HG03103 (cell line): ENCODE results near the gene MYO18B.

Experiments
- ATAC-seq: cut with Tn5 transposase; IDR thresholded peaks from one replicate; pipeline ENCODE4 v1.9.1; 2021; ENCODE audit warnings: low read depth; ENCODE audit not compliant: unreplicated experiment

Gene MYO18B

DNA sequence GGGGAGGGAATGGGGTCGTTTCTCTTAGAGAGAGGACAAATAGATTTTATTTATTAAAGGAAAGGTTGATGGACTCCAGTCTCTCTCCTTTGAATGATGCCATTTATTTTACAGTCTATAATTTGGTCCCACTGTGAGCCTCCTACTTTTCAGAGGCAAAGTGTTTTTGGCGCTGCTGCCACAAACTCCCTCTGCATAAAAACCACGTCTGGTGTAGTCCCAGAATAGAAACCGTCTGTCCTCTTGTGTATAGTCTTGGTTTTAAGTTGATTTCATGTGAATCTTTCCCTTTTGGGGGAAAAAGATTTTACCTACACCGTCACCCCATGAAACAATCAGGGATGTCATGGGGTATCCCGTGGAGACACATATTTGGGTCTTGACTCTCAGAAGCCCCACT, 283.6 kb downstream of the MYO18B start:
- ATAC-seq: no peak

DNA sequence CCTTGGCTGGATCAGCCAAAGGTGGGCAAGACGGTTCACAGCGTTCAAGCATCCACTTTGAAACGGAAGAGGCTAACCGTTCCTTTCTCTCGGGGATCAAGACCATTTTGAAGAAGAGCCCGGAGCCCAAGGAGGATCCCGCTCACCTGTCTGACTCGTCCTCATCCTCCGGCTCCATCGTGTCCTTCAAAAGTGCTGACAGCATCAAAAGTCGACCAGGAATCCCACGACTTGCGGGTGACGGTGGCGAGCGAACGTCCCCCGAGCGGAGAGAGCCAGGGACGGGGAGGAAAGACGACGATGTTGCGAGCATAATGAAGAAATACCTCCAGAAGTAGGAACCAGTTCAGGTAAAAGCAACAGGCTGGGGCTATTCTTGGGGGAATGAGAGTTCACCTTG, 285.4 kb downstream of the MYO18B start:
- no peak for ATAC-seq

DNA sequence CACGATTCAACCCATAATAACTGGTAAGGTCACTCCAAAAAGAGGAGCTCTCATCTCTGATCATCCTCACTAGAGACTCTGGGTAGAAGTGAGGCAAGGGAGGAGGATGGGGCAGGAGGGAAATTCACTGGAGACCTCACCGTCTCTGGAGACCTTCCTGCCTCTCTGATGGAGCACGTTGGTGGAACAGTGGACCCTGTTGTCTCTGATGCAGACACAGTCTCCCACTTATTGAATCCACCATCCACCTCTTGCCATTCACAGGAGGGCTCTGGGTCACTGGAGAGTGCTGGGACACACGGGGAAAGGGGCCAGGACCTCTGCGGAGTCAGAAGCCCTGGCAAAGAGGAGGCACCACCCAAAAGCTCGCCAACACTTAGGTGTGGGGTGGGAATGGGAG, 289.7 kb downstream of the MYO18B start:
- ATAC-seq: no peak

DNA sequence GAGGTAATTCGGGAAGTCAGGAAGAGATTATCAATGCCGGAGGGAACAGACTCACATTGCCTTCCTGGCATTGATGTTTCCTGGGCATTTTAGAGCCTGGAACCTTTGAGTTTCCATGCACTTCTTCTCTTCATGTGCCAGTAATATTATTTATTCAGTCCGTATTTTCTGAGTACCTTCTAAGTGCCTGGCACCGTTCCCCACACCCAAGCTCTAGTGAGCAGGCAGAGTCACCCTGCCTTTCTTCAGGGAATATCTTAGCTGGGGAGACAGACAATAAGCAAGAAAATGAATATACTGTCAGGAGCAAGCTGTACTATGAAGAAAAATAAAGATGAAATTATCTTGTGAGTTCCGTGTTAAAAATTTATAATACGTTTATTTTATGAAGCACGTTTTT, 291.1 kb downstream of the MYO18B start:
- ATAC-seq: no peak

DNA sequence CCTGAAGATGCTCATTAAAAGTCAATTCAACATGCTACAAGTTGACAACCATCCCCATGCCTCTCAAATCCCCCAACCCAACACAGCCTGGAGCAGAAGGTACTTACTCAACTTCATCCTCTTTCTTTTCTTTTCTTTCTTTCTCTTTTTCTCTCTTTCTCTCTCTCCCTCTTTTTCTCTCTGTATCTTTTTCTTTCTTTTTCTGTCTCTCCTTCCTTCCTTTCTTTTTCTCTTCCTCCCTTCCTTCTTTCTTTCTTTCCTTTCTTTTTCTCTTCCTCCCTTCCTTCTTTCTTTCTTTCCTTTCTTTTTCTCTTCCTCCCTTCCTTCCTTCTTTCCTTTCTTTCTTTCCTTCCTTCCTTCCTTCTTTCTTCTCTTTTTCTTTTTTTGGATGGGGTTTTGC, 291.6 kb downstream of the MYO18B start:
- ATAC-seq: no peak

DNA sequence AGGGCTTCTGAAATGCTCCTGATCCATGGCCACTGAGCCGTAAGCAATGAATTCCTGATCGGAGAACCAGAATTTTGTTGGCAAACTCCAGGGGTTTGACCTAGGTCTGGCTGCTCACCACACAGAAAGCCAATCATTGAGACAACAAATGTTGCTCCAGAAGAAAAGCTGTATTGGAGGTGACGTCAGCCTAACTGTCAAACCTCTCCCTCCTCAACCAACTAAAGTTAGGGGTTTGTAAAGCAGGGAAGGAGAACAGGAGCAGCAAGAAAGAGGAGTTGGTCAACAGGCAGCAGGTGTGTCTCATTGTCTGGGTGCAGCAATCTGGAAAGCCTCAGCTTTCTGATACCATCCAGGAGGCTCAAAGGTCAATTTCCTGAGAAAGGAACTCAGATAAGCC, 293.5 kb downstream of the MYO18B start:
- no peak for ATAC-seq

DNA sequence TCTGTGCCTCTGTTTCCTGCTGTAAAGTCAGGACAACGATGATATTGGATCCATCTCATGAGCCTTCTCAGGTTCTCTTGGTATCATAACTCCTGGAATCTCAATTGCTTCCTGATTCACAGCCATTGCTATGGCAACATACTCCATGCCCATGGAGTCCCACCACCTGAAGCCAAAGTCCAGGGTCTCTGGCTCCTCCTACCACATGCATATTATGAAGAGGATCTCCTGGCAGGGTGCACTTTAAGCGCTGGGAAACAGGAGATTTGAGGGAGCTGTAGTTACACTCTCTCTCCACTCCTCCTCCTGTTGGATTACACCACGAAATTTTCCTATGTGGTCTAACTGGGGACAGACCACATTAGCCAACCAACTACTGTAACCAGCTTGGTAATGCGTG, 296.4 kb downstream of the MYO18B start:
- ATAC-seq: no peak

DNA sequence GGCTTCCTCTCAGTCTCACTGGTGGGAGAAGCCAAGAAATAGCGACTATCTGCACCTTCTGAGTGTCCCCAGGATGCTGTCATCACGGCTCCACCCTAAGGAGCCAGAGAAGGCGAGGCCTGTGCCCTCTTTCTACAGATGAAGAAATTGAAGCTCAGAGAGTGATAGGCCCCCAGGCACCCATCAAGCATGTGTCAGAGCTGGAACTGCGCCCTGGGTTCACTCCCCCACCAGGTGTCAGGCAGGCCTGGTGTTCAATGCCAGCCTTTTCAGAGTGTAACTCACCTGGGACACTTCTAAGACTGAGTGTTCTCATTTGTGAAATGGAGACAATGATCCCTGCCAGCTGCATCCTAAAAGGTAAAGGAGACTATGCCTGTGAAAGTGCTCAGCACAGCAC, 299.9 kb downstream of the MYO18B start:
- ATAC-seq: no peak

DNA sequence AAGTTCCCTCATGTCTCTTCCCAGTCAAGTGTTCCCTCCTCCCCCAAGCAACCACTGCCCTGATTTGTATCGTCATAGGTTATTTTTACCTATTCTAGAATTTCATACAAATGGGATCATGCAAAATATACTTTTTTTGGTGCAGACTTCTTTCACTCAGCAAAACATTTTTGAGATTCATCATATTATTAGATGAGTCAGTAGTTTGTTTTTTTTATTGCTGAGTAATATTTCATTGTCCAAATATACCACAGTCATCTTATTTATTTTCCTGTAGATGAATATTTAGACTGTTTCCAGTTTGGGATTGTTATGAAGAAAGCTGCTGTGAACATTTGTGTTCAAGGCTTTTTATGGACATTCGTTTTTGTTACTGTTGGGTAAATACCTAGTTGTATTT, 301.0 kb downstream of the MYO18B start:
- ATAC-seq: no peak

DNA sequence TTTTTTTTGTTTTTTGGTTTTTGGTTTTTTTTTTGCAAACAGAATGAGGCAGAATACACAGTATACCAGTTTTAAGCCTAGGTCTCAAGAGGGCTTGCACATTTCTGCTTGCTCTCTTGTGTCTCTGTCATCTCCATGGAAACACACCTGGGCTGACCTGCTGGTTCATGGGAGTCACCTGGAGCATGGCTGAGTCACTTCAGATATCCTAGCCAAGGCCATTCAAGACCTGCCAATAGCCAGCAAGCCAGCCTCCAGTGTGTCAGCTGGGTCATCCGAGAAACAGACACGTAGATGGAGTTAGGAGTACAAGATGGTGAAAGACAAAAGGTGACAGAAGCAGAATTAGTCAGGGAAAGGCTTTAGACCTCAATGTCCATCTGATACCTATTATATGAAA, 303.1 kb downstream of the MYO18B start:
- ATAC-seq: no peak

DNA sequence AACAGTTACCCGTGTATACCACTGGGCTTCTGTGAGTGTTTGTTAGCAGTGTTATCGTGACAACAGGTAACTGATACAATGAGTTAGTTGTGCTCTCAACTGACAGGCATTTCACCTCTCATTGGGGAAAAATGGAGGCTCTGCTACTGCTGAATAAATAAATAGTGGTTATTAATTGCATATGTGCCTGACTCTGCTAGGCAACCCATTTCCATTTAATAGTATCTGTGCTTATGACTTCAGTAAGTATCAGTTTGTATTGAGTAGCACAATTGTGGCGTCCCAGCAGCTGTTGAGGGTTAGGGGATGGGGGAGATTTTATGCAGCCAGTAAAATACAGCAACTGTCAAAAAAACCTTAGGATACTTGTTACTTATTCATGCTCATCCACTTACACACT, 303.9 kb downstream of the MYO18B start:
- no peak for ATAC-seq

DNA sequence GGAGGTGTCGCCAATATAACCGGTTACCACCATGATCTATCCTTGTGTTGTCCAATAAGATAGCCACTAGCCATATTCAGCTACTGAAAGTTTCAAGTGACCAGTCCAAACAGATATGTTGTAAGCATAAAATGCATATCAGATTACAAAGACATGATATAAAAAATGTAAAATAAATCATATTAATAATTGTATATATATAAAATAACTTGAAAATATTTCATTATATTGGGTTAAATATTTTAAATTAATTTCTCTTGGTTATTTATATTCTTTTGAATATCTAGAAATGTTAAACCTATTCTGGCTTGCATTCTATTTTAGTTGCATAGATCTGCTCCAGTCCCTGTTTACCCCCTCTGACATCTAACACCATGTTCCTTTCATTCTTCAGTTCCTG, 305.5 kb downstream of the MYO18B start:
- no peak for ATAC-seq

DNA sequence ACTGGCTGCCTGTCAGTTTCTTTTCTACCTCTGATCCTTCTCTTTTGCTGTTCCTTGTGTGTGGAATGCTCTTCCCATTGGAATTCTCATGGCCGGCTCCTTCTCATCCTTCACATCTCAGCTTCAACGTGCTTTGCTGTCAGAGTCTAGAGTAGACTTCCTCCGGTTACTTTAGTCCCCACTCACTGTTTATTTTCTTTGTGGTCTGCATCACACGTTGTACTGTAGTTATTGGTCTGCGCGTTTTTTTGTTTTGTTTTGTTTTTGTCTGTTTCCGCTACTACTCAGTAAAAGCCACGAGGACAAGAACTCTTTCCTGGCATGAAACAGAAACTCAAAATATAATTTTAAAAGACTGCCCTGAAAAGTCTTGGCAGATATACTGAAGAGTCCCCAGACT, 305.9 kb downstream of the MYO18B start:
- no peak for ATAC-seq

DNA sequence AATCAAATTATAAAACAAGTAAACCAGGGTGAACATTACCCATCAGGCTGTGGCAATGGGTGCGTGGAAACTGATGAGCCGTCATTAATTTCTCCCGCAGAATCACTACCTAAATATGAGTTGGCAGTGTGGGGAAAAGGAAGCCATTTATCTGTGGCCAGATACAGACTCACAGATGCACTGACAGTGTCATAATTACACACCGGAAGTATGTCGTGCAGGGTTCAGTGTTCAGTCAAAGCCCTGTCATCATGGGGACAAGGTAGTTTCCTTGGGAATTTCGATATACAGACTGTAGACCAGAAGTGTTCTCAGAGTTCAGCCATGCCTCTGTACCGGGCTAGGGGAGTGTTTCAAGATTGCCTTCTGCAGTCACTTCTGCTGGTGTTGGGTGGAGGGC, 308.1 kb downstream of the MYO18B start:
- no peak for ATAC-seq

DNA sequence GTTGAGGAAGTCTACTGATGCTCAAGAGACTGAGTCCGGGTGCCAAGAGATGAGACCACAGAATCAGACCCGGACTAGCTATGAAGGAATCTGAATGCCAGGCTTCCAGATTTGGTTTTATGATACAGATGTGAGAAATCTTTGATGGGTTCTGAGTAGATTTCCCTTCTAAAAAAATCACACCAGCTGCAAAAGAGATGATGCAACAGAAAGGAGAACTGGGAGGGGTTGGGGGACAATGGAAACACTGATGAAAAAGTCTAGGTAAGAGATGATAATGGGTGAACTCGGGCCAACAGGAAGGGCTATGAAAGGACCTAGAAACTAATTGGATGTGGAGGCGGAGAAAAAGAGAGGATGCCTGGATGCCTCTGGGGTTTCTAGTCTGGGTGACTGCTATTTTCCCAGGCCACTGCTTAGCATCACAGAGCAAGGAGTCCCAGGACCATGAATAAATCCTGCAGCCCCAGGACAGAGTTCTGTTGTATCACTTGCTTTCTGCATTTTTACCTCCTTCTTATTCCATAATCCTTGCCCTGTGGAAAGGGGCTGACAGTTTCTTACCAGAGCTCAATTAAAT, 311.8 kb downstream of the MYO18B start:
- no peak for ATAC-seq

DNA sequence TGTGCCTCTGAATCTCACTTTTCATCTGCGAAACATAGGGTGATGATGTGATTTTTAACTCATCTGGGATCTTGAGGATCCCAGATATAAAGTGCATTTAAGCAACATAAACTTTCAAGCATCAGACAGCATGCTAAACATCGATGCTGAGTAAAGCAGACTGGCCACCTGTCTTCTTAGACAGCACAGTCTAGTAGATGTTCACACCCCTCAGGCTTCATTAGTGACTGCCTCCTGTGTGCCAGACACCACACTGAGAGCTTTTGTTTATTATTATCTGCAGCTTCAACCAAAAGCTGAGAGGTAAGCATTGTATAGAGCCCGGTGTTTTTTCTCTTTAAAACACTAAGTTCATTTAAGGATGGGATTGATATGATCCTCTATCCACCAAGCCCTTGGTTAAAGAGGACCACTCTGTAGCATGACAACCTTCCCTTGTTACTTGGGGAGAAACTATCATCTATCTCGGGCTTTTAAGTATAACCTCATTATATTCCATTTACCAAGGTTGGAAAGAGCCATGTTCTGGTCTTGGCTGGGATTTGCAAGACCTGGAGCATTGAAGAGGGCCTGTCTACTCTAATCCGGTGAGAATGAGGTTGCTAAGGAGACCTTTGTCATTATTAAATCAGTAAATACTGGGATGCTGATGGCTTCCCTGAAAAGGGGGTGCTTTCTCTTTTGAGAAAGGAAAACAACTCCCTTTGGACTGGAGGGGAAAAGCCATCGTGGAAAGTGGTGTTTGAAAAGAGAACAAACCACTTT, 313.0 kb downstream of the MYO18B start:
- no peak for ATAC-seq

DNA sequence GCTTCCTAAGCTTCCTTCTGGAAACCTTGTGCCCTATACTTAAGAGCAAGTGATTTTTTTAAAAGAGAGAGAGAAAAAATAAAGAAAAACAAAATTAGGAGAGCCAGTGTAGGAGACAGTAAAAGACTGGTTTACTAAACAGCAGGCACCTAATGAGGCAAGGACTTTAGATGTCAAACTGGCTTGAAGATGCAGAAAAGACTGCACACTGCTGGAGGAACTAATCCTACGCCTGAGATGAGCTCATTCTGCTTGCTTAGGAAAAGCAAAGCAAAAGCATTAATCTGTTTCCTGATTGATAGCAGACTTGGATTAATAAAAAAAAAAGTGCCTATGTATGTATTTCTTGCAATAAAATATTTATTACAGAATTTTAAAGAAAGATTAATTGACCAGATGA, 313.7 kb downstream of the MYO18B start:
- ATAC-seq: no peak

DNA sequence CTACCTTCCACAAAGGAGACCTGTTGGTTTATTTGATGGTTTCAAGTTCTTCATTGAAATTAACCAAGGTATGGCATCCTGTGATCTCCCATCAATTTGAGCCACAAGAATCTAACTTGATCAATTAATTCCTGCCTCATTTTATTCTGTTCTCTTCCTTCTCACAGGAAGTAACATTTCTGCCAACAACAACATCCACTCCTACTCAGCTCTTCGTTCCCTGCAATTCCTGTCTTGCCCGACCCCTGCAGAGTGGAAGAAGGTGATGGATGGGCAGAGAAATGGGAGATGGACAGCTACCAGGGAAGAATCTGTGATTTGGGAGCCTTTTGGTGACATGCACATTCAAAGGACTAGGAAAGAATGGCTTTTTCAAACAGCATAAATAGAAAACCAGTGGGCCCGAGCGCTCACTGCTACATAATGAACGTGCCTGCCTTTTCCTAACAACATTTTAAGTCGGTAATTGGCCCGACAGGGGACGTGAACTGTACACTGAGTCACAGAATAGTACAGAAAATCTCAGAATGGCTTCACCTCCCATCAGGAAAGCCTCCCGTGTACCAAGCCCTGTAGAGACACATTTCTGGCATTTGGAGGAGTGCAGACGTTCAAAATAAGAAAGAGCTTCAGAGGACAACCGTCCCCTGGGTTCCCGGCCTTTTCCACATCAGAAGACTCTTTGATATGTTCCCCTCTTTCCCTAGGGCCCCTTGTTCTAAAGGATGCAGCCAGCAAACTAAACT, 314.6 kb downstream of the MYO18B start:
- ATAC-seq: no peak

DNA sequence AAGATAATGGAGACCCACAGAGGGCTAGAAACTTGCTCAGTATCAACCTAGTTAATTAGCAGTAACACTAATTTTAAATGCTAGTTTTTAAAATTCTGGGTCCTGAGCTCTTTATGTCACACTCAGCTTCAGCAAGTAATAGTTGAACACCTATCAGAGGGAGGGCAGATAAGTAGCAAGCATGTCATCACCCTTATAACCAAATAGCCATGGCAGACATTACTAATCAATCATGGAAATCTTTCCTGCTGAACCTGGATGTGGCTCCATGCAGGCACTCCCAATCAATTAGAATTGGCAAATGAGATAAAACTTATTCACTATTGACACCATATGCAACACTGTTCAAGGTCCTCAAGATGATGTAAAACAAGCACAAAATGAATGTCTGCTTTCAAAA, 315.7 kb downstream of the MYO18B start:
- no peak for ATAC-seq

DNA sequence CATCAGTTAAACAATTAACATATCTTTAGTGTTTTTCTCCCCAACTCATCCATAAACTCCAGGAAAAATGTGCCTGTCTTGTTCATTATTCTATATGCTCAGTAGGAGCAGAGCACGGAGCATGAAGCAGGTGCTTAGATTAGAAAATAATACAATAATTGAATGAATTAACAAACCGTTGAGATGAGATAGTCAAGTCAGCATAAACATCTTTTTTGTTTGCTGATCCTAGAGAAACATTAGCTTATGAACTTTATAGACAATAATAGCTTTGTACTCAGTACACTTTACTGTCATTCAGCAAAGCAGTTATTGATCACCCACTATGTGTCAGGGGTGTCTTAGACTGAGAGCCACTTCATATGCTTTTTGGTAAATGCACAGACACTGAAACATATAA, 322.1 kb downstream of the MYO18B start:
- ATAC-seq: no peak

DNA sequence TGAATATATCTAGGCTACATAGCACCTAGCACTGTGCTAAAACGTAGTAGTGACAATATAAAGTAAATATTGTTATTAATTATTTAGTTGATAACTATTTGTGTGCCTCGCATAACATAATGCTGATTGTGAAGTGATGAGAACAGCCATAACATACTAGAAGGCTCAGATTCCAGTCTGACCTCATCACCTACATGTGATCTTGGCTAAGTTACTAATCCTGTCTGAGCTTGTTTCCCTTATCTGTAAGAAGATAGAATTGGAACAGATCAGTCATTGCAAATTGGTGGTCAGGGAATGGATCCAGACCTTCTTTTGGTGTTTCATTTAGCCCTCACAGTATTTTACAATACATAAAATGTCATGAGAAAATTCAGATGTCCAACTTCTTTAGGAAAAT, 323.9 kb downstream of the MYO18B start:
- ATAC-seq: no peak

DNA sequence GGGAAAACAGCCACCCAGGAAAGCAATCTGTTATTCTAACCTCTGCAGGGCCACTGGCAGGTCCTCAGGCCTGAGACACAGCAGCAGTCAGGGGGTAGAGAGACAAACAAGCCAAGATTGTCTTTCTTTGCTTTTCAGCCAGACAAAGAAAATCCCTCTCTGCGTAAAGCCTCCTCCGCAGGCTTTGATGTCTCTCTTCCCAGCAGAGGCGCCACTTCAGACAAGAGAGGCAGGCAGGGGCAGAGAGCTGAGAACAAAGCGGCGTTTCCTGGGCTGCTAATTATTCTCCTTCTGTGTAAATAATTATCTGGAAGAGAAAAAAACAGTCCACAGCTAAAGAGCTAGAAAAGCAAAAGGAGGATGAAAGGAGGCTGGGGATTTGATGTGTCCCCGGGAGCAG, 324.5 kb downstream of the MYO18B start:
- no peak for ATAC-seq
